ENCODE results near the gene TSPYL4. TPM values are rescaled to one million over a fixed set of nuclear protein-coding genes. Genes with fewer than 3 reads are reported as not detected.

The TSPYL4 gene
- total RNA-seq, 2 experiments from 2014 or later: 11.8 to 12.2 TPM

- Mint-ChIP-seq H3K27ac (no peak overlapping the region), H3K4me1 (ENCODE audit: low read depth) (no peaks in the 10 kb centered on the region), H3K27me3 (no peaks in the 10 kb centered on the region), H3K4me3 (no peak overlapping the region), H3K36me3 (ENCODE audit: low read depth) (no peaks in the 10 kb centered on the region), H3K9me3 (no peaks in the 10 kb centered on the region)
- CTCF ChIA-PET: interaction anchor here (0.9 to 2.2 kb wide), 2 partner anchors 11 to 81 kb away, joined by 3 to 9 read pairs; no protein-coding TSS in a partner anchor
- no peak for DNase-seq
- ATAC-seq: no peak
- TF ChIP-seq CTCF (IDR thresholded peaks at IDR 0.05): no peak
- POLR2A ChIA-PET: no interaction called here
- intact Hi-C loops (cut with micrococcal nuclease): no loop called here
These were observed 47.5 kb downstream of the TSPYL4 start for GRCh38 chr6:116206231-116206903.

GRCh38 chr6:116205281-116205680 is 48.6 kb downstream of the TSPYL4 start:
- H3K4me1 Mint-ChIP-seq (ENCODE audit: low read depth): peaks cover 4% of the 10 kb centered on the region
- no peak overlapping the region for H3K27ac Mint-ChIP-seq
- intact Hi-C loops (cut with micrococcal nuclease): no loop called here
- no peaks in the 10 kb centered on the region for H3K9me3 Mint-ChIP-seq
- ATAC-seq (no peak), DNase-seq (no peak)
- ChIA-PET POLR2A (no interaction called here), CTCF (interaction anchor here (0.9 to 2.2 kb wide), 2 partner anchors 12 to 82 kb away, joined by 3 to 9 read pairs; no protein-coding TSS in a partner anchor)
- no peaks in the 10 kb centered on the region for H3K36me3 Mint-ChIP-seq (ENCODE audit: low read depth)
- H3K27me3 Mint-ChIP-seq: no peaks in the 10 kb centered on the region
- H3K4me3 Mint-ChIP-seq: no peak overlapping the region
- TF ChIP-seq CTCF (IDR thresholded peaks at IDR 0.05): no peak

GRCh38 chr6:116201538-116201937 is 52.3 kb downstream of the TSPYL4 start:
- ChIA-PET POLR2A (no interaction called here), CTCF (no interaction called here)
- intact Hi-C loops (cut with micrococcal nuclease): no loop called here
- H3K9me3 Mint-ChIP-seq: no peaks in the 10 kb centered on the region
- ATAC-seq (no peak), DNase-seq (no peak)
- no peak for TF ChIP-seq CTCF (IDR thresholded peaks at IDR 0.05)
- peaks cover 4% of the 10 kb centered on the region for H3K4me1 Mint-ChIP-seq (ENCODE audit: low read depth)
- H3K27me3 Mint-ChIP-seq: no peaks in the 10 kb centered on the region
- H3K36me3 Mint-ChIP-seq (ENCODE audit: low read depth): no peaks in the 10 kb centered on the region
- H3K27ac Mint-ChIP-seq: no peak overlapping the region
- H3K4me3 Mint-ChIP-seq: no peak overlapping the region

- Mint-ChIP-seq H3K27ac (no peak overlapping the region), H3K9me3 (no peaks in the 10 kb centered on the region), H3K36me3 (ENCODE audit: low read depth) (no peaks in the 10 kb centered on the region), H3K27me3 (no peaks in the 10 kb centered on the region), H3K4me3 (no peak overlapping the region), H3K4me1 (ENCODE audit: low read depth) (peaks cover 4% of the 10 kb centered on the region)
- ChIA-PET POLR2A (no interaction called here), CTCF (no interaction called here)
- intact Hi-C loops (cut with micrococcal nuclease): no loop called here
- TF ChIP-seq CTCF (IDR thresholded peaks at IDR 0.05): no peak
- ATAC-seq (no peak), DNase-seq (no peak)
These were observed 53.1 kb downstream of the TSPYL4 start for GRCh38 chr6:116200619-116201249.

Other genes starting within 250 kb of the TSPYL4 start
- under 1 TPM; 0.04 to 0.07 TPM for gene FRK, start 193.2 kb downstream of the TSPYL4 start, total RNA-seq
- 10 to 100 TPM; 47.8 to 53.3 TPM for gene NT5DC1, start 153.2 kb downstream of the TSPYL4 start, total RNA-seq
- not detected for gene COL10A1, start 127.9 kb downstream of the TSPYL4 start, total RNA-seq
- gene TSPYL1, start 25.9 kb upstream of the TSPYL4 start, total RNA-seq: 10 to 100 TPM; 38.5 to 38.6 TPM
- 1 to 10 TPM; 5.3 to 5.4 TPM for gene DSE, start 116.9 kb upstream of the TSPYL4 start, total RNA-seq
- gene CALHM6, start 207.3 kb upstream of the TSPYL4 start, total RNA-seq: 10 to 100 TPM; 10.9 to 11.3 TPM